Stimulated activated CD4-positive, alpha-beta T cell treated with anti-CD3 and anti-CD28 coated beads, Interleukin-2, amount 100 ng/mL, for 24 hours (primary cell): ENCODE results near the gene RABL6.
"Not testable (repeated sequence)": the region's sequence is repeated elsewhere in the genome, so short reads cannot be mapped to it uniquely, and the experiment has no call there.

Source experiments
- DNase-seq, 2 donors: peaks; one replicate each; pipeline ENCODE4 v3.0.0-alpha.2; 2020

Gene RABL6

DNA sequence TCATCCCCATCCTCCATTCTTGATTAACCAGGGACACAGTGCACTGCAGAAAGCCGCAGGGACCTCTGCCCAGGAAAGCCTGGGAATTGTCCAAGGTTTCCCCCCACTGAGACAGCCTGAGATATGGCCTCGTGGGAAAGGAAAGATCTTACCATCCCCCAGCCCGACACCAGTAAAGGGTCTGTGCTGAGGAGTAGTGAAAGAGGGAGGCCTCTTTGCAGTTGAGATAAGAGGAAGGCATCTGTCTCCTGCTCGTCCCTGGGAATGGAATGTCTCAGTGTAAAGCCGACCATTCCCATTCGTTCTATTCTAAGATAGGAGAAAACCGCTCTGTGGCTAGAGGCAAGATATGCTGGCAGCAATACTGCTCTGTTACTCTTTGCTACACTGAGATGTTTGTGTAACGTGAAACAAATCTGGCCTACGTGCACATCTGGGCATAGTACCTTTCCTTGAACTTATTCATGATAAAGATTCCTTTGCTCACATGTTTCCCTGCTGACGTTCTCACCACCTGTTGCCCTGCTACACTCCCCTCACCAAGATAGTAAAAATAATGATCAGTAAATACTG lies 10.9 kb upstream of the RABL6 start:
- not testable (repeated sequence) for DNase-seq

- no peak for DNase-seq
Observed at GRCh38 chr9:136798708-136799078, 9.1 kb upstream of the RABL6 start.

DNA sequence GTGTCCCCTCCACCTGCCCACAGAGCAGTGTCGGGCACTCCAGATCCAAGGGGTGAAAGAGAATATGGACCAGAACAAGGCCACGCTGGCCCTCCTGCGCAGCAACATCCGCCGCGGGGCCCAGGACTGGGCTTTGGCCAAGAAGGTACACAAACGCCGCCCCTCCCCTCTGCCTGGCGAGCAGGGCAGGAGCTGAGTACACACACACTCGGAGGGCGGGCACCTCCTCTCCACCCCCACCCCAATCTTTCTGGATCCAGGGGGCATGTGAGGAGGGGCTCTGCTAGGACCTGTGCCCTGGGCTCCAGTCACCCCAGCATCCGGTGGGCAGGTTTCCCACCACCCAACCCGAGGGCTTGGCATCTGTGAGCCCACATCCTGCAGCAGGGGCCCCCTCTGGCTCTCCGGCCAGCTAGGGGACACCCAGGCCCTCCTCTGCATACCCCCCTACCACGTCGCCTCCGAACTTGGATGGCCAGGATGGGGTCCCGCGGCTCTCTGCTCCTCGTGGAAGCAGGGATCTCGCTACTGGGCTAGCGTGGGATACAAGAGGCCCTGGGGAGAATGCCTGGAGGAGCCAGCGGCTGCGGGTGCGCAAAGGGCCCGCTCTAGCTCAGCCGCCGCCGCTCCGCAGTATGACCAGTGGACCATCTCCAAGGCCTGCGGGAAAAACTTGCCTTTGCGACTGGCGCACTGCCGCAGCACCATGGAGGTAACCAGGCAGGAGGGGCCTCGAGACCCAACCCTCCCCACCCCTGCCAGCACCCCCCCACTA lies 8.5 kb upstream of the RABL6 start:
- DNase-seq = no peak

DNA sequence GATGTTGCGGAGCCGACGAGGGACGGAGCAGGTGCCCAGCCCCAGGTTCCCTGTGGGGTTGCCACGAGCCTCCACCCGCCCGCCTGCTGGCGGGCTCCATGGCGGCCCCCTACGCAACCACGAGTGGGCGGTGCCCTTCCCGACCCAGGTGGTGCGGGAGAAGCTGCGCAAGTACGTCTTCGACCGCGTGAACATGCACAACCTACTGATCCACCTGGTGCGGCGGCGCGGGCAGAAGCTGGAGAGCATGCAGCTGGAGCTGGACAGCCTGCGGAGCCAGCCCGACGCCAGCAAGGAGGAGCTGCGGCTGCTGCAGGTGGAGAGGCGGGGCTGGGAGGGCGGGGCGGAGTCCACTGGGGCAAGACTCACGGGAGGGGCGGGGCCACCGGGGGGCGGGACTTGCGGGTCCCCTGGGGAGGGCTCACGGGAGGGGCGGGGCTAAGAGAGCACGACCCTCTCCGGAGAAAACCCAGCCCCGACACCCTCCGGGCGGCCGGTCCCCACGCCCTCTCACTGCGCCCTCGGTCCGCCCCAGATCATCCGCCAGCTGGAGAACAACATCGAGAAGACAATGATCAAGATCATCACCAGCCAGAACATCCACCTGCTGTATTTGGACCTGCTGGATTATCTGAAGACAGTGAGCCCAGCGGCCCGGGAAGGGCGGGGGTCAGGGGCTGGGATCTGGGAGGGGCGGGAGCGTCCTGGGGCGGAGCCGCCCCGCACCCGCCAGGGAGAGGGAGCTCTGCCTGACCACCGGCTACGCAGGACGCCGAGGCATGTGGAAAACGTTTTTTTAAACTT lies 7.7 kb upstream of the RABL6 start:
- peak; percentile 89 to 90 for DNase-seq

DNA sequence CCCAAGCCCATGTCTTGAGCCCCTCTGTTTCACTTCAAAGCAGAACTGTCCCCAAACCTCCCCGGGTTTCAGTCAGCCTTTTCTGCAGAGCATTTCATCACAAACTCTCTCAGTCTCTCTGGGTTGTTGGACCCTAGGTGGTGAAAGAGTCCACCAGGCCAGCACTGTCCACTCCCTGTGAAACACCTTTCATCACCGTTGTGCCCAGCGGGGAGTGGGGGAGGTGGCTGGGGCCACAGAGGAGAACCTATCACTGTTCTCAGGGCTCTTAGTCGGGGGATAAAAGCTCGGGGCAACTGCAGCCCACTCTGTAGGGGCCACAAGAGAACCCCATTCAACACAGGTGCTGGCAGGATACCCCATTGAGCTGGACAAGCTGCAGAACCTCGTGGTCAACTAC lies 5.4 kb upstream of the RABL6 start:
- no peak for DNase-seq

DNA sequence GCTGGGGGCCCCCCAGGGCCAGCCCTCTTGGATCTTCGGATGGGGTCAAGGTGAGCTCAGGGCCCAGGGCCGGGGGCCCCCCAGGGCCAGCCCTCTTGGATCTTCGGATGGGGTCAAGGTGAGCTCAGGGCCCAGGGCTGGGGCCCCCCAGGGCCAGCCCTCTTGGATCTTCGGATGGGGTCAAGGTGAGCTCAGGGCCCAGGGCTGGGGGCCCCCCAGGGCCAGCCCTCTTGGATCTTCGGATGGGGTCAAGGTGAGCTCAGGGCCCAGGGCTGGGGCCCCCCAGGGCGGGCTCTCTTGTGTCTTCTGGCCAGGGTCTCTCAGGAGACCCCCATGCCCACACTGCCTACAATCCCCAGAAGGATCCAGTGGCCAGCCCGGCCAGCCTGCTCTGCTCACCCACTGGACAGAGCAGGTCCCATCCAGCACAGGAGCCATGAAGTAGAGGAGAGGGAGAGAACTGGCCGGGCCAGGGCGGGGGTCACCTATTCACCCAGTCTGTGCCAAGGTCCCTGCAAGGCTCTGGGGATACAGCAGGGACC lies 4.7 kb upstream of the RABL6 start:
- DNase-seq = not testable (repeated sequence)

- DNase-seq = no peak
Observed at GRCh38 chr9:136803551-136804508, 3.9 kb upstream of the RABL6 start.

DNA sequence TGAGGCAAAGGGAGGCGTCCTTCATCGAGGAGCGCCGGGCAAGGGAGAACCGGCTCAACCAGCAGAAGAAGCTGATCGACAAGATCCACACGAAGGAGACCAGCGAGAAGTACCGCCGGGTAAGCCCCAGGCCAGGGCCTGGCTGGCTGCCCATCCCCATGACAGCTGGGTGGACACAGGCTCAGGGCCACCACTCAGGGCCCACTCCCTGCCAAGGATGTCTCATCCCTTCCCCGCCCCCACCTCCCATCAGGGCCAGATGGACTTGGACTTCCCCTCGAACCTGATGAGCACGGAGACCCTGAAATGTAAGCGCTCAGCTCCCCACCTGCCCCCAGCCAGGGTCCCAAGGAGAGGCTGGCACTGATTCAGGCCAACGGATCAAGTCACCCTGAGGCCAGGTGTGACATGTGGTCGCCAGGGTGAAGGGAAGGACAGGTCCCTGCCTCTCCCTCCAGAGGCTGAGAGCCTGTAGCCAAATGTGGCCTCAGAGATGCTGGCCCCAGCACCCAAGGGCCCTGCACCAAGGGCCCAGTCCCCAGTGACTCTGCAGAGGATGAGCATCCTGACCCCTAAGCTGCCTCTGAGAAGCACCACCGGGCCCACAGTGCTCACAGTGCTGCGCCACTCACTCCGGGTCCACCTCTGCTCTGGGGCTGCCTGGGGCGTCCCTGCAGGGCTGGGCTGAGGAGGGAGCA lies 3.1 kb upstream of the RABL6 start:
- no peak for DNase-seq

DNA sequence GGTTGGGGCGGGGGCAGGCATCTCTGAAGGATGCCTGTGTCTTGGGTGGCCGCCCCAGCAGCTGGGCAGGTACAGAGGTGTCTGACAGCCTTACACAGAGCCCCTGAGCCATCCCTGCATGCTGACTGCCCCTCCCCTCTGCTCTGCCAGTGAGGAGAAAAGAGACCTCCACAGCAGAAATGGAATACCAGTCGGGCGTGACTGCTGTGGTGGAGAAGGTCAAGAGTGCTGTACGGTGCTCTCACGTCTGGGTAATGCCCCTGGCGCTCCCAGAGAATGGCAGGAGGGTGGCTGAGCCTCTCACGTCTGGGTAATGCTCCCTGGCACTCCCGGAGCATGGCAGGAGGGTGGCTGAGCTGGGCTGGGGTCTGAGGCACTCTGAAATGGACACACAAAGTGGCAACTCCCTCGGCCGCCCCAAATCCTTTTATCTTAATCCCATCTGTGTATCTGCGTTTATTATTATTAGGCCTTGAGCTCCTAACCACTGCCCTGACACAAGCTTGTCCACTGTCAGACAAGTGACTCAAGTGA lies 2.5 kb upstream of the RABL6 start:
- DNase-seq = no peak

DNA sequence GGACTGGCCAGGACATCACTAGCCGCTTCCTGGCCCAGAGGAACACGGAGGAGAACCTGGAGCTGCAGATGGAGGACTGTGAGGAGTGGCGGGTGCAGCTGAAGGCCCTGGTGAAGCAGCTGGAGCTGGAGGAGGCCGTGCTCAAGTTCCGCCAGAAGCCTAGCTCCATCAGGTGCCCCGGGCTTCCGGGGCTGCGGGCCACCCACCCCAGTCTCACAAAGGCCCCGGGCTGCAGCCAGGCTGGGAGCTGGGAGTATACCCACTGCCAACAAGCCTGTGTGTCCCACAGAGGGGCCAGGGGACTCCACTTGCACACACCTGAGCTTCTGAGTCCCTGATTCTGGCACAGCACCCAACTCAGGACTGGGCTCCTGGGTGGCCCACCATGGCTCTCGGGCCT lies 1.7 kb upstream of the RABL6 start:
- no peak for DNase-seq

GRCh38 chr9:136806631-136807201 lies 1.0 kb upstream of the RABL6 start:
- DNase-seq = no peak

DNA sequence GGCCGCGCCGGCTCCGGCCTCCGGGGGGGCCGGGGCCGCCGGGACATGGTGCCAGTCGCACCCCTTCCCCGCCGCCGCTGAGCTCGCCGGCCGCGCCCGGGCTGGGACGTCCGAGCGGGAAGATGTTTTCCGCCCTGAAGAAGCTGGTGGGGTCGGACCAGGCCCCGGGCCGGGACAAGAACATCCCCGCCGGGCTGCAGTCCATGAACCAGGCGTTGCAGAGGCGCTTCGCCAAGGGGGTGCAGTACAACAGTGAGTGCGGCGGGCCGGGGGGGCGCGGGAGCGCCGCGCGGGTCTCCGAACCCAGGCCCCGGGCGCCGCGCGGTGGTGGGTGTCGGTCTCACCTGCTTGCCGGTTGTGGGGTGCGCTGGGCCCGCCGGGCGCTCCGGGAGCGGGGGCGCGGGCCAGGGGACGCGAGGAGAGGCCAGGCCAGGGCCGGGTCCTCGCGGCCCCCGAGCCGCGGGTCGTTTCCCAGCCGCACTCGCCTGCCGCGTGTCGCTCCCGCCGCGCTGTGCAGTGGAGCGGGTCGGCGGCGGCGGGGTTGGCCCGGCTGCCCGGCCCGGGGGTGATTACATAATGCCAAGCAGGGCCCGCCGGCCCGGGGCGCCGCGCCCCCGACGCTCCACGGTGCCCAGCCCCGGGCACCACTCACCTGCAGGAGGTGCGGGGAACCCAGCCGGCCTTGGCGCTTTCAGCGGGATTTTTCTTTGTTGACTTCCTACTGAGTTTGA lies 492 bp downstream of the RABL6 start:
- DNase-seq = peak; percentile 50 to 55

- DNase-seq = no peak
Observed at GRCh38 chr9:136808806-136809158, 1.0 kb downstream of the RABL6 start.

DNA sequence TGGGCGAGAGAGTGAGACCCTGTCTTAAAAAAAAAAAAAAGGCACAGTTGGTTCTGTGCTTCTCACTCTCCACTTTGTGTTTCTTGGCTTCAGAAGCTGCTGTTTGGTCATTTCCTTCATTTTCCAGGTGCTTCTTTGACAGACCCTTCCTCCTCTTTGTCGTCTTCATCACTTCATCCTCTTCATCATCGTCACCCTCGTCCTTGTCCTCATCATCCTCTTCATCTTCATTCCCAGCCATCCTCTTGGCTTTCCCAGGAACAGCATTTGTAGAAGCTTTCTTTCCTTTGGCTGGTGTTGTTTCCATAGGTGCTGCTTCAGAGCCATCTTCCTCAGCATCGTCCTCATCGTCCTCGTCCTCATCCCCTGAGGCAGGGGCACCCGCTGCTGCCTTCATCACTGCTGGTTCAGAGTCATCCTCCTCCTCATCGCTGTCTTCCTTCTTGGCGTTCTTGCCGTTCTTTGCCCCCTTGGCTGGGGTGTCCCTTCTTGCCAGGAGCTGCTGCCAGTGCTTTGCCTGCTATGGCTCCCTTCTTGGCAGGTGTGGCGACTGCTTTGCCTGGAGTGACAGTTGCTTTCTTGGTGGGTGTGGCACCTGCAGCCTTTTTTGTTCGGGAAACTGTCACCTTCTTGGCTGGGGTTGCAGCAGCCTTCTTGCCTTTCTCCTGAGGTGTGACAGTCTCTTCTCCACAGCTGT lies 7.1 kb downstream of the RABL6 start:
- DNase-seq = no peak

DNA sequence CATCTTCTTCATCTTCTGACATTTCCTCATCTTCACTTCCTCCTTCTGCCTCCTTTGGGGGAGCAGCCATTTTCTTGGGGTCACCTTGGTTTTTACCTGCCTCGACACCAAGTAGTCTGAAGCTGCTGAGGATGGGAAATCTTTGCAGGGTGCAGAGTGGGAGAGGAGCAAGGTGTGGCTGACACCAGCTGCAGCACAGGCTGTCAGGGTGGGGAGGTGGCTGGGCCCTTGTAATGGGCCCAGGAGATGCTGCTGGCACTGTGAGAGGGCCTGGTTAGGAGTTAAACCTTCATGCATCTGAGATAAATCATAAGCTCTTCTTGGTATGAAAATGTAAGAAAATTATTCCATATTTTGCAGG lies 7.7 kb downstream of the RABL6 start:
- DNase-seq = no peak

GRCh38 chr9:136820971-136821825 lies 13.4 kb downstream of the RABL6 start:
- DNase-seq = no peak

- no peak for DNase-seq
Observed at GRCh38 chr9:136821826-136822544, 14.2 kb downstream of the RABL6 start.
